Fibroblast of skin of right biceps (primary cell): ENCODE results near the gene RAB11FIP5.
"Not testable (repeated sequence)": the region's sequence is repeated elsewhere in the genome, so short reads cannot be mapped to it uniquely, and the experiment has no call there.

Source experiments
- DNase-seq: peaks from one replicate; pipeline ENCODE4 v3.0.0-alpha.2; 2013

Gene RAB11FIP5

DNA sequence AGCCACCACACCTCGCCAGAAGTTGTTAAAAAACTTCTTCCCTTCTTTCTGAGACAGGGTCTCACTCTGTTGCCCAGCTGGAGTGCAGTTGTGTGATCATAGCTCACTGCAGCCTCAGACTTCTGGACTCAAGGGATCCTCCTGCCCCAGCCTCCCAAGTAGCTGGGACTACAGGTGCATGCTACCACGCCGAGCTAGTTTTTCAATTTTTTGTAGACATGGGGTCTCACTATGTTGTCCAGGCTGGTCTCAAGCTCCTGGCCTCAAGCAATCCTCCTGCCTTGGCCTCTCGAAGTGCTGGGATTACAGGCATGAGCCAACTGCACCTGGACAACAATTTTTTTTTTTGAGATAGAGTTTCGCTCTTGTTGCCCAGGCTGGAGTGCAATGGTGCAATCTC is 47.7 kb downstream of the RAB11FIP5 start:
- not testable (repeated sequence) for DNase-seq

DNA sequence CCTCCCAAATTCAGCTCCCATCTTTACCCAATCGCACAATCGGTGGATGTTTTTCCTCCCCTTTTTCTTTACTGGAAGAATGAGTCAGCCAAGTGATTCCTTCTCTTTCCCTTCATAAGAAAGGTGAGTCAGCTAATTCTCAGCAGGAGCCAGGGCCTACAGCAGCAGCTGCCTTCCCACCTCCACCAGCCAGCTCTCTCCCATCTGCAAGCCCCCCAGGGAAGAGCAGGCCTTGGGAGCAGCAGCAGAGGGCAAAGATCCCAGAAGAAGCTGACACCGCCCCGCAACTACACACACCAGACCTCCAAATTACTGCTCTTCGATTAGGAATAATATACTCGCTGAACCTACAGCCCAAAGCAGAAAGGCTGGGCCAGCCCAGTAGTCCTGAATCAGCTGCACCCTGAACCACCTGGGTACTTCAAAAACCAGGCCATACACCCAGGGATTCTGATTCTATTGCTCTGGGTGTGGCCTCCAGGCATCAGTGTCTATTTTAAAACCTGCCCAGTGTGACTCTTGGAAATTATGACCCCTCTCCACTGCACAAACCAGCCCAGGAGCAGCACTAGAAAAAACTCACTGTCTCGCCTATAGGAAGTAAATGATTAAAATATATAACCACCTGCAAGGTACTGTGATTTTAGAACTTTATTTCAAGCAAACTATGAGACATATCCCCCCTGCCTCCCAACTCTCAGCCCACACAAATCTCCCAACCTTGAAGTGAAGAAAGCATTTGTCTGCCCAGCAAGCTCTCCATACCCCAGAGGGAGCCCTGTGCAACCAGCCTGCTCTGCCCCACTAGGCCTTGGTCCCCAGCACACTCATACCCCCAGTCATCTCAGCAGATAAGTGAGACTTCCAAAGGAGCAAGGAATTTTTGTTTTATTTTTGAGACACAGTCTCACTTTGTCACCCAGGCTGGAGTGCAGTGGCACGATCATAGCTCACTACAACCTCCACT is 48.6 kb downstream of the RAB11FIP5 start:
- DNase-seq: peak; percentile 88

DNA sequence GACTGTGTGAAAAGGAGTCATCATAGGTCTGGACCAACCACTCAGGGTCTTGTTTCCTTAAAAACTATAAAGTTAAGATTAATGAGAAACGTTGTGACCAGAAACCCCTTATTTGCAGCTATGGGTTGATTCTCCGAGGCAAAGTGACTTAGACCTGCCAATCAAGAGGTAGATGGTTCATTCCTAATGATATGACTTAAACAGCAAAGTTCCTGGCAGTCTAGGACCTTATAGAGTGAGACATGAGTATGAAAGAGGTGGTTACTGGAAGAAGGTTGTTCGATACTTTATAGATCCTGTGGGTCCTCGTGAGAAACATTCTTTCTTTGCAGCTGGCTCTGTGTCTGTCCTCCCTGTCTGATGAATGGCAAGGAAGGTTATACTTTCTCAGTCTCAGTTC is 49.3 kb downstream of the RAB11FIP5 start:
- DNase-seq: no peak

DNA sequence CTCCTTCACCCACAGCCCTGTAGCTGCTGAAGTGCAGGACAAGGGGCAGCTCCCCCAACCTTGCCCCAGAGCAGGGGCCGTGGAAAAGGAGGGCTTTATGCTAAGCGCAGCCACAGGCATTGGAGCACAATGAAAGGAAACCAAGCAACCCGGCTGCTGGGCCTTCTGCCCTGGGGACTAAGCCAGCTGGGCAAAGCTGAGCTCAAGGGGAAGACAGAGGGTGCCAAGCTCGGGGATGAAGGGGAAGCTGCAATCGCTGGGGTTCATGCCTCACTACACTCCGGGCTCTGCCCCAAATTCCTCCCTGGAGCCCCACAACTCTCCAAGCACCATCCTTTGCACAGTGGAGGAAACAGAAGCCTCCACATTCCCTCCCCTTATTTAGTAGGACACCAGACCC is 53.6 kb downstream of the RAB11FIP5 start:
- DNase-seq: no peak

DNA sequence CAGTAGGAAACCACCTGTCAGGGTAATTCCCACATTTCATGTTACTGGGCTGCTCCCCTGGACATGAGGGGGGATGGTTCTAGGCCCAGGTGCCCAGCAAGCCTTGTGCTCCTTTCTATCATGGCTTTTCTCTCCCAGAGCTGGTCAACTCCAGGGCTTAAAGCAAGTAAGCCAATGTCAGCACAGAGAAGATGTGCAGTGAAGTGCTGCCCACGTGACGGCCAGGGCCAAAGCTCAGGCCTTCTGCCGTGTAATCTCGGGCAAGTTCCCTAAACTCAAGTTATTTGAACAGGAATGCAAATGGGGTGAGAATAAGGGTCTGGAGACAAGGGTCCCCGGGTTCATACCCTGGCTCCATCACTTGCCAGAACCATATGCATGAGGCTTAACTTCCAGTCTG is 57.8 kb downstream of the RAB11FIP5 start:
- DNase-seq: no peak

DNA sequence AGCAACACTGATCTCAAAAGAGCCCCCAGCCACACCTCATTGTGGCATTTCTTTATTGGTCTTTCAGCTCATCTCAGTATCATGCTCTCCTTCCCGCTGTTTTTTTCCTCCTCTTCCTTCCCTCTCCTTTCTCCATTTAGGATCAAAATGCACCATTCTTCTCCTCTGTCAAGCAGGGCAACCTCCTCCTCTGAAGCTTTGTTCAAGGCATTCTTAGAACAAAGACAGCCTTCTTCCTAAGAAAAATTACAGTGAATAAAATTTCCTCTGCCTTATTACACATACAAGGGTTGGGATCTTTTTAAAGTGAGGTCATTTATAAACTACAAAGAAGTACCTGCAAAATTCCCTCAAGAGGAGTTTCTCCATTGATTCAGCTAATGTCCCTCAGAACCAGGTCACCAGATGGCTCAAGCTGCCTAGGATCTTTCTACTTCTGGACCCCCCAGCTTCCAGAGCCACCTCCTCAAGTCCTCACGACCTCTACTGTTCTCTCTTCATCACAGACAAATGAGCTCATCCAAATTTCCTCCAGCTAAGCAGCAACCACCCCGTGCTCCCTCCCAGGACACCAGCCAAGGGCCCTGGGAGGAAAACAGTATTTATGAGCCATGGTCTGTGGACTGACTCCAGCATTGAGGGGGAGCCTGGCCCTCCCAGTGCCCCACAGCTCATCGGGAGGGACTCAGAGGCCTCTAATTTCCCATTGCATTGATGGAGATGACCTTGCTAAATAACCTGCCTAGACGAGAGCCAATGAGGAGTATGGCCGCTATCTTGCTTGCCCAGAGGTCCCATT is 59.2 kb downstream of the RAB11FIP5 start:
- DNase-seq: no peak

DNA sequence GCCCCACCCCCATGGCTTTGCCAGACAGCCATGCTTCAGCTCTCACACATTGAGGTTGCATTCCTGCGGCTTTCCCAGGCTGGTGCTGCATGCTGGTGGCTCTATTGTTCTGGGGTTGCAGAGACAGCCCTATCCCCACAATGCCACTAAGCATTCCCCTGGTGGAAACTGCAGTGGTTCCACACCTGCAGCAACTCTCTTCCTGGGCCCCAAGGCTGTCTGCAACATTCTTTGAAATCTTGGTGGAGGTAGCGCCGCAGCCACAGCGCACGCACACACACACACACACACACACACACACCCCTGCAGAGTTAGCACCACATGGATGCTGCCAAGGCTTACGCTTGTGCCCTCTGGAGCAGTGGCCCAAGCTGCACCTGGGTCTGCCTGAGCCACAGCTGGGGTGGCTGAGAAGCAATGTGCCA is 62.6 kb downstream of the RAB11FIP5 start:
- peak; percentile 64 for DNase-seq

DNA sequence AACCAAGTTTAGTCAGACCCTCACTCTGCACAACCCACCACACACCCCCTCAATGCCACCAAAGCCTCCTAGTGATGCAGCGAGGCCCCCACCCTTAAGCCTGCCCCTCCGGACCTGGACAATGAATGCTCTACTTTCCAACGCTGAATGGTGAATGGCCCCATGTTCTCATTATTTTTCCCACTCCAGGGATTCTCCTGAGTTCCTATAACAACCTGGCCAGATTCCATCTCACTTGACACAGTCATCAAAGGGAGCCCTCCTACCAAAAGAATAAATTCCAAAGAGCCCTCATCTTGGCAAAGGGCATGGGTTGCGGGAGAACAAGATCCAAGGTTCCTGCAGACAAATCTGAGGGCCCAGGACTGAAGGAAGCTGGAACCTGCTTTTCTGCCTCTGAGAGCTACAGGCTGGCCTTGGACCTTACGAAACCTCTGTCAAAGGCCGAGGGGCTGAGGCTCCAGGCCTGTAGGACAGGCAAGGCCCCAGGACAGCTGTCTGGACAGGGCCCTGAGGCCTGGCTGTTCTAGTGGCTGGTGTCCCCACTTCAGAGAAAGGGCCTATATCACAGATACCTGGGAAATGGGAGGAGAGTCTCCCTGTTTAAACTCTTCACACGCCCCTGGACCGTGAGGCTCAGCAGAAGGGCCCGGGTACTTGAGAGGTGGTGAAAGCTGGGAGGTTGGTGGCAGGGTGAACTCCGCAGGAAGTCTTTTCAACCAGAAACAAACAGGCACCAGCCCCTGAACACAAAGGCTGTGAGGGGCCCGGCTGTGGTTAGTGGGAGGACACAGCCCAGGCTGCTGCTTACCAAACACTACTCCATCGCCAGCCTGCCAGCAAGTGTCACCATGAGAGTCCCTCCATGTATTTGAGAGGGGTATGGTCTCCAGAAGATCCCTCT is 68.6 kb downstream of the RAB11FIP5 start:
- DNase-seq: no peak

DNA sequence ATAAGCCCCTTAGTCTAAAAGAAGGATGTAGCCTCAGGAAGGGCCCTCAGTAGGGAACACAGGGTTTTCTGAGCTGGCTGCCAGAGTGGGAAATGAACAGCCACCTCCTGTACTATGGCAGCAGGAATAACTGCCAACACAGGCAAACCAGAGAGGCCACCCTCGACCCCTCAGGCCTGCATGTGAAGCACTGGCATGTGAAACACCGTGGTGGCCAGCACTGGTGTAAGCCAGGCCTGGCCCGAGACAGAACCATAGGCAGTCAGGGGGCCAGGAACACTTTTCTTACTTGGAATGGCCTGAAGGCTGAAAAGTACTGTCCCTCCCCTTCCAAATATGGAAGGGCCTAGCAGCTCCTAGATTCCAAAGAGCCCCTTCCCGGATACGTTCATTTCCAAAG is 69.5 kb downstream of the RAB11FIP5 start:
- no peak for DNase-seq

DNA sequence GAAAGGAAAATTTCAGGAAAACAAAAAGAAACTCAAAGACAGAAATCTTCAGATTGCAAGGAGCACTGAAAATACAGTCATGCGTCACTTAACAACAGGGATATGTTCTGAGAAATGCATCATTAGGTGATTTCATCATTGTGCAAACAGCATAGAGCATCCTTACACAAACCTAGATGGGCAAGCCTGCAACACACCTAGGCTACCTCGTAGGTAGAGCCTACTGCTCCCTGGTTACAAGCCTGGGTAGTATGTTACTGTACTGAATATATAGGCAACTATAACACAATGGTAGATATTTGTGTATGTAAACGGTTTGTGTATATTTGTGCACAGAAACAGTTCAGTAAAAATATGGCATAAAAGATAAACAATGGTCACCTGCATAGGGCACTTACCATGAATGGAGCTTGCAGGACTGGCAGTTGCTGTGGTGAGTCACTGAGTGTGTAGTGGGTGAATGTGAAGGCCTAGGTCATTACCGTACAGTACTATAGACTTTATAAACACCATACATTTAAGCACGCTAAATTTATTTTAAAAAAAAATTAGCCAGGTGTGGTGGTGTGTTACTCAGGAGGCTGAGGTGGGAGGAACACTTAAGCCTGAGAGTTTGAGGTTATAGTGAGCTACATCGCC is 74.7 kb downstream of the RAB11FIP5 start:
- DNase-seq: no peak

DNA sequence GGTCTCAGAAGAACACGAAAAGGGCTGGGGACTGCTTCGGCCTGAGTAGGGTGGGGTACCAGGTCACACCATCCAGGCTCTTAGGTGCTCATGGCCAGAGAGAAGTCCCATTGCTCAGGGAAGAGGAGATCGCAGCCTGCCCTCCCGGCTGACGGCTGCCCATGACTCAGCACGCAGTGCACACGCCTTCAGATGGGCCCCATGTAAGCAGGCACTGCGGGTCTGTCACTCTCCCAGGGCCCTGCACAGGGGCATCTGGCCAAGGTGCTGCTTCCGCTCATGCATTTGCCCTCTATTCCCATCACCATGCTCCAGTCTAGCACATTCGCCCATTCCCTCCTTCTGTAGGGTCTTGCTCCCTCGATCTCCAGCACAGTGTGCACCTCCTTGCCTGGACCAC is 76.0 kb downstream of the RAB11FIP5 start:
- DNase-seq: no peak

DNA sequence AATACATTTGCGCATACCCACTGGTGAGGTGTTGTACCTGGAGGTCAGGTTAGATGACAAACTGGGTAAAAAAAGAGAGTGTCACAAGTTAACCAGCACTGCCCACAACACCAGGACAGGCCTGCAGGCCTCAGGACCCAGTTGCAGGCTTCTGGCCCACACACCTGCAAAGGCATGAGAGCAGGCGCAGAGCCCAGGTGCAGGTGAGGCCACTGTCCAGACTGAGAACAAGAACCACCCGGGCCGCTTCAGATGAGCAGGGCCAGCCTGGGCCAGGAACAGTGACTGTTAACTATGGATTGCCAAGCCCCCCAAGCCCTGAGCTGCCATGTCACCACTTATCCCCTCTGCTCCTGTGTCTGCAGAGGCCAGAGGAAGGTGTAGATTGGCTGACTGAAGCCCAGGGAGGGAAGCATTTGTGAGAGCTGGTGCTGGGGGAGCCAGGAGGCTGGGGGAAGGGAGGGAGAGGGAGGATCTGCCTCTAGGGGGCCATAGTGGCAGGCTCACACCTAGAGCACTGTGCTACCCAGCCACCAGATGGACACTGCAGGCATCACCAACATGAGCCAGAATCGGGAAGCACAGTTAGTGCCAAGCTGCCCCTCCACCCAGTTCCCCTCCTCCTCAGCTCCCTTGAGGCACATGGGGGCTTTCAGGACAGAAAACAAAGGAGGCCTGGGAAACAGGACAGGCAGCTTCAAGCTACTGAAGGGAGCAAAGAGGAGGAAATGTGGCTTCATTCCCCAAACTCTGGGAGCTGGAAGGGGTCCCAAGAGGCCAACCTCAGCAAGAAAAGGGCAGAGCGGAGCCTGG is 76.6 kb downstream of the RAB11FIP5 start:
- DNase-seq: no peak

DNA sequence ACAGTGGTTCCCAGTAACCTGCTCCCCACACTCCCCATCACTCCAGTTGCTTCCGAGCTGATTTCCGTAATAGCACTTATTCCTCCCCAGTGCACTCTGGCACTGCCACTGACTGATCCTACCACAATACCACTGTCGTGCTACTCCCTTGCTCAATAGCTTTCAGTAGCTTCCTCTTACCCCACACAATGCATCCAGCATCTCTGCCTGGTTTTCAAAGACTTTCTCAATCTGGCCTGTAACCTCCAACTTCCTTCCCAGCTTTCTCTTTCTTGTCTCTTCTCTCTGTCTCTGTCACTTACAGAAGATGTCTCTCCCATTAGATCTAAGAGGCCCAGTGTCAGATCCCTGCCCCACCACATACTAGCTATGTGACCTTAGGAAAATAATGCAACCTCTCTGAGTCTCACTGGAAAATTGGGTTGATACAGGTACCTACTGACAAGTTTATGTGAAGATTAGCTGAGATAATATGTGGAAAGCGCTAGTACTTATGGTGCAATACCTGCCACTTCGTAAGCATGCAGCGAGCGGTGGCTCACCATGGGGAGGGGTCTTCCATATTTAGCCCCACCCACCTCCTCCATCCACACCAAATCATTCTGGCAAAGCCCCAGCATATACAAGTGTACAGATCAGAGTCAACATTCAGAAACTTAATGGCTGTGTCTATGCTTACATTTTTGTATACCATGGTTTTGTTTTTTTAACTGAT is 77.9 kb downstream of the RAB11FIP5 start:
- DNase-seq: no peak

DNA sequence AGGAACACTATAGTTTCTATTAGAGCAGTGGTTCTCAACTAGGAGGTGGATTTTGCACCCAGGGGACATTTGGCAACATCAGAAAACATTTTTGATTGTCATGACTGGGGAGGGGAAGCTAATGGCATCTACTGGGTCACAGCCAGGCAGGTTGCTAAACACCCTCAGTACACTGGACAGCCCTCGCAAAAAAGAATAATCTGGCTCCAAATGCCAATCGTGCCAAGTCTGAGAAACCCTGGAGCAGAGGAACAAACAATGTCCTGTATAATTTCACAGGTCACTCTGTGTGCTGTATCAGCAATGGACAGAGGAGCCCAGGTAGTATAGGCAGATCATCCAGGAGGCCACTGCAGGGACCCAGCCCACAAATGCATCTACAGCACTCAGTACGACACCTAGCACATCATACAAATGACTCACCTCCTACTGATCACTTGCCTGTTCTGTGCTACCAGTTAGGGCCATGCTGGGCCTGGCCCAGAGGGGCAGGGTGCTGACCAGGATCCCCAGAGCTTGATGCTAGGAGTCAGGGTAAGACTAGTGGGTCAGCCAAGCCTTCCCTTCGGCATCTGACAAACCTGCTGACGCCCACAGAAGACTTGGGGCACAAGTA is 78.9 kb downstream of the RAB11FIP5 start:
- DNase-seq: no peak

DNA sequence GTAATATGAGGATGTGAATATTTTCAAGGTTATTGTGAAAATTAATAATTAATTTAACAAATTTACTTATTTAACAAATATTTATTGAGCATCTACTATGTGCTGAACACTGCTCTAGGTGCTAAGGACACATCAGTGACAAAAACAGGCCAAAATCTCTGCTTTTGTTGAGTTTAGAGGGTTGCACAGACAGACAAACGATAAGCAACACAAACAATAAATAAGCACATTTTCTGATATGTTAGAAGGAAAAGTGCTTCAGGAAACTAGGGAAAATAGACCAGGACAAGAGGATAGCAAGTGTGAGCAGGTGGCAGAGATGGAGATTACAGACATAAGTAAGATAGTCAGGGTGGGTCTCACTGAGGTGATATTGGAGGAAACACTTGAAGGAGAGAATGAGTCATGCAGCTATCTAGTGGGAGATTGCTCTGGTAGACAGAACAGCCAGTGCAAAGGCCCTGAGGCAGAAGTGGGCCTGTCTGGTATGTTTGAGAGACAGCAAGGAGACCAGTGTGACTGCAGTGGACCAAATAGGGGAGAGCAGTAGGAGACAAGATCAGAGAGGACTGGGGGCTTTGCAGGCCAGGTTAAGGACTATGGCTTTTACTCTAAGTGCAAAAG is 79.5 kb downstream of the RAB11FIP5 start:
- no peak for DNase-seq

DNA sequence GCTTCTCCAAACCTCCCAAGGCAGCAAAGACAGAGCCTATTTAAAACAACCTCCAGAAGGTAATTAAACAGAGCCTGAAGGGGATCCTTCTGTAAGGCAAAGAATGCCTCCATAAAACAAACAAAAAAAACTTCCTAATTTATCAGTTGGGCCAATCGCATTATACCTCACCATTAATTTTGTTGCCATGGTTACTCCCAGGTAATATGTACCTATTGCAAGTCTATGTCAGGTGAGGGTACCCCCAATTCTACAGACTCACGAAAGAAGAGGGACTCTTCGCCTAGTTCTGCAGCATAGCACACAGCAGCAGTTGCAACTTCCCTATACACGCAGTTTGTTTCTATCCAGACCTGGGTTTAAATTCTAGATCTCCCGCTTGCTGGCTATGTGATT is 80.0 kb downstream of the RAB11FIP5 start:
- DNase-seq: no peak

DNA sequence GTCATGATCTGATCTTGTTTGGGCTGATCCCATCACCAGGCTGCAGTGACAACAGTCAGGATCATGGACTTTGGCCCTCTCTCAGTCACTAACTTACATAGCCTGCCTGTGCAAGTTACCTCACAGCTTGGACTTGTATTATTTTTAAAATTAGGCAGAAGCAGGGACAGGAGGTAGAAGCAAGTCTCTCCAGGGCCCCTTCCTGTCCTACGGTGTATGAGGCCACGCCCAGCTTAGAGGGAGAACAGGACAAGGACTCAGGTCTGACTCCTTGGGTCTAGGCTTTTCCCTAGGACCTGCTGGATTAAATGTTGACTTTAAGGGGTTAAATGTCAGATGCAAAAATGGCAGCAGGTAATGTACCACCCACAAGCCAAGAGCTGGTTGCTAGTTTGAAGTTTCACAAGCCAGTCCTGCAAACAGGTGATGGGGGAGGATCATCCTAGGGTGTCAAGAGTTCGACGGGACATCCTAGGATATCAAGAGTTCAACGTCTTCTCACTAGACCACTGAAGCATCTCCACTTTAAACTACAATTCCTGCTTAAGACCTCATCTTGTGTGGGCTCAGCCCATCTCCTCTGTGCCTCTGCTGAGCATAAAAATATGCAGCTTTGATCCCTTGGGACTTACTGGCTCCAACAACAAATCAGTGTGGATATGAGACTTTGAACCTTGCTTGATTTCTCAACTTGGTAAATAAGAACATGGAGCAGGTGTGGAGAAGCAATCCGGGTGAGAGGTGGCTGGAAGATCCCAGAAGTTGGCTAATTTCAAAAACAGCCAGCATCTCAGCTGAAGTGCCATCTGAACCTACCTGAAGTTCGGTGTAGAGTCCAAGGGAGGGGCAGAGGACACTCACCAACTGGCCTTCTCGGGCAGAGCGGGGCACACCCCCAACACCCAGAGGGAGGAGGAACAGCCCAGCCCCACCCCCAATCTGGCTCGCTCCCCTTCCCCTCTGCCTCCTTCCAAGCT is 80.7 kb downstream of the RAB11FIP5 start:
- DNase-seq: no peak

DNA sequence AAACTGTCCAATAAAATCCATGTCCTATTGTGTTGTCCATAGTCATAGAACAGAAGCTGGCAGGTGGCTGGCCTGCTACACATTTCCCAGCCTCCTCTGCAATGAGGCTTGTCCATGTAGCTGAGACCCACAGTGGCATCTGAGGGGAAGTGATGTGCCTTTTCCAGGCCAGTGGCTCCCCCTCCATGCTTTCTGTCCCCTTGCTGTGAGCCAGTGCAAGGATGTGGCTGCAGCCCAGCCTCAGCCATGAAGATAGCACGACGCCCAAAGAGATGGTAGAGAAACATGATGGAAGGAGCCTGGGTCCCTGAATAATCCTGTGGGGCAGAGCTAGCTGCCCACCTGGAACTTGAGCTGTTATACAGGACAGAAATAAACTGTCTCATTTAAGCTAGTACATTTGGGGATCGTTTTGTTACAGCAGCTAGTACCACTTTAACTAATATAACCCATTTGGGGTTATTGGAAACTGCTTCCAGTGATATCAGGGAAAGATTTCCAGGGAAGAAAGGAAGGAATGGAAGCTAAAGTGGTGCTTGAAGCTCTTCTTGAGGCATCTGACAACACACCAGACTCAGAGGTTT is 81.6 kb downstream of the RAB11FIP5 start:
- DNase-seq: no peak
